HG03342 (cell line): ENCODE results near the gene PRKD1.

ENCODE experiments used
- ATAC-seq: cut with Tn5 transposase; IDR thresholded peaks from one replicate; pipeline ENCODE4 v1.9.1; 2021; ENCODE audit warnings: mild to moderate bottlenecking, moderate library complexity; ENCODE audit not compliant: unreplicated experiment

The PRKD1 gene

DNA sequence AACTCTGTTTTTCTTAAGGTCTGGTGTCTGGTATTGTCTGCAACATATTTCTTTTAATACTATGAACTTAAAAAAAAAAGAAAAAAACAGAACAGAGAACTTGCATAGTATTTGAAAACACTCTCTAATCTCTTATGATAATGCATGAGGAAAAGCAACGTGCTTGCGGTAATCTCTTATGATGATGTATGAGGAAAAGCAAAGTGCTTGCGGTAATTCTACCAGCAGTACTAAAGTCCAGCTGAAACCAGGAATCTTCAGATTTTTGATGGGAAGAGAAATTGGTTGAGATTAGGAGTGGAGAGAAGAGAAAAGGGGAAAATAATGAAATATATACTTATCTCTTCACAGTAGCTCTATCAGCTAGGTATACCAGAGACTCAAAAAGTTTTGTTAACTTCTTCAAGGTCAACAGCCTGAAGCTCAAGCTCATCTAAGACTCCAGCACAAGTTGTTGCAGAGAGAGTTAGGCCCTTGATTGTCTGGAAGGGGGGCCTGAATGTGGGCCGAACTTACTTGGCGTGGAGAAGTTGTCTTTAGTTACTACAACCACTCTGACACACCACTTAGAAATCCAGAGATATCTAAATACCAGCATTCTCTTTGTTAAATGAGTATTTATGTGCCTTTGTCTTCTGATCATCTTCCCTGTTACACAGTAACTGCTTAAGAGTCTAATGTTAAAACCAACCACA is 240.4 kb downstream of the PRKD1 start:
- ATAC-seq = no peak

DNA sequence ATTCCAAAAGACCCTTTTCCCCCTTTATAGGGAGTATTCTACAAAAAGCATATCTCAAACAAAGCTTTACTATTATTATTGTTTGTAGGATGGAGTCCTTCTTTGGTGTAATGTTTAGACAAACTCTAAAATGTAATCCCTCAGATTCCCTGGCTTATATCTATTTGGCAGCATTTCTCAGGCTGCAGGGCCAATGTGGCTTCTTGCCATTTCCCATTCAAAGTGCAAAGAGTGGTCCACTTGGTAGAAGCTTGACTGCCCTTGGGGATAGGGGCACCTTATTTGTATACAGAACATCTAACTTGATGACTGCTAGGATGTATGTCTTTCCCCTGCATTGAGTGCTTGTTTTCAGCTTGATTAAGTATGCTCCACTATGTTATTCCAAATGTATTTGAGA is 242.7 kb downstream of the PRKD1 start:
- no peak for ATAC-seq

DNA sequence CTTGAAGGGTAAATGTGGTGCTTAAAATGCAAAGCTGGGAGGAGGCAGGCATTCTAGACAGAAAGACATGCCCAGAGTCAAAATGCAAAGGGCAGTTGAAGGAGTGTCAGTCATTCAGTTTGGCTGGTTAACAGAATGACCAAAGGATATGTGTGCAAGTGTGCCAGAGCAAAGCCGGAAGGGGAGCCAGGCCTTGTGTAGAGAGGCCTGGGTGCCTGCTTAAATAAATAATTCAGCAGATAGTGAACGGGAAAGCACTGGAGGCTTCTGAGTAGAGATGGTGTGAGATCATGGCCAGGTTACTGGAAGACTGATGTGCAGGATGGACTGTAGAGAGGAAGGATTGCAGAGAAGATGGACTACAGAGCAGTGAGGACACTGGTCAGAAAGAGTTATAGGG is 244.9 kb downstream of the PRKD1 start:
- no peak for ATAC-seq

DNA sequence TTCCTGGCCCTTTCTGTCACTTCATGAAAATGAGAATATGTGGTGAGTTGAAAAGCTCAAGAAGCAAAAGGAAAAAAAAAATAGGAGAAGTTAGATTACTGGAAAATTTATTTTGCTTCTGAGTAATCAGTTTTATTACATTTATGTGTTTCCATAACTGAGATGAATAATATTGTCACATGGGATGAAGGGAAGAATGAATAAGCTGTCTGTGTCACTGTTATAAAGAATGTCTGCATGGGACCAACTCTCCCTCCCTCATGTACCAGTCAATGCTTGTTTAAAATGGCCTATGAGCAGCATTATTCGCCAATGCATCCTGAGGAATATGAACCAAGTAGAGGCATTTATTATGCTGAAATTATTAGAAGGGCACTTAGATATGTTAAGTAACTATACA is 246.3 kb downstream of the PRKD1 start:
- ATAC-seq = no peak

DNA sequence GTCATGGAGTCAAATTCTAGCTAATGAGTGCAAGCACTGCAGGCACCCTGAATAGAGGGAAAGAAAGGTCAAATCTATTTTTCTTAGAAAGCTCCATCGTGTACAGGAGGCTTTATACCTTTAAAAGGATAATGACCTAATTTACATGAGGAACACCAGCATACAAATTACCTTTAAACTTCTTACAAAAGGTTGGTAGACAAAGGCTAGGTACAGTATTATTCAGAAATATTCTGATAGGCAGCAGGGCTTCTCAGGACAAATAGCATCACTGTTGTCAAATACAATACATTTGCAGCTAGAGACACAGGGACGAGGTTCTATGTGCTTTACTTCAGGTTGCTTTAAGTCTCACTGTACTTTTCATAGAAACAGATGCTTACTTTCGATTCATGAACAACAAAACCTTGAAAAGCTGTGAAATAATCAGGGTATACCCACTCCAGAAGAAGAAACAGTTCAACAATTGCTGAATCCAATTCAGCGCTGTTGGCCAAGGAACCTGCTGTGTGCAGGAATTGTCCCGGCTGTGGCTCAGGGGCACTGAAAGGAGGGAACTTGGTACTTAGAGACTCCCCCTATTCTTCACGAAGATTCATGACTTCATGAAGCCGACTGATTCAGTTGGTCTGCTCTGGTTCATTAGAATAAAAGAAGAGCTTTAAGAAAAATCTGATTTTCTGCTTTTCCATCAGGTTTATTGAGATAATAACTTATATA is 252.9 kb downstream of the PRKD1 start:
- ATAC-seq = no peak

DNA sequence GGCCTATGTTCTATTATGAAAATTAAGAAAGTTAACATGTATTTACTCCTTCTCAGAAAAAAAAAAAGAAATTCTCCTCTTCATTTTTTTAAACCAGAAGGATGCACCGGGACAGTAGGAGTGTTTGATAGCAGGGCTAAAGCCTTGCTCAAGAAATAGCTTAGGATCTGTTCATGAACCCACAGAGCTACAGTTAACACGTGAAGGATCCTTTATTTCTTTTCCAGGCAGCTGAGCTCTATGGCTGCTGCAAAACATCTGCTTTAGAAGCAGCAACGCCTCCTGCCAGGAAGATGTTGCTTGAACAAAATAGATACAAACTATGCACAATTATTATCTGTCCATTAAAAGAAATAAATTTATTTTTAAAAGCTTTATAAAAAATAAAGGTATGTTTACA is 254.8 kb downstream of the PRKD1 start:
- no peak for ATAC-seq

DNA sequence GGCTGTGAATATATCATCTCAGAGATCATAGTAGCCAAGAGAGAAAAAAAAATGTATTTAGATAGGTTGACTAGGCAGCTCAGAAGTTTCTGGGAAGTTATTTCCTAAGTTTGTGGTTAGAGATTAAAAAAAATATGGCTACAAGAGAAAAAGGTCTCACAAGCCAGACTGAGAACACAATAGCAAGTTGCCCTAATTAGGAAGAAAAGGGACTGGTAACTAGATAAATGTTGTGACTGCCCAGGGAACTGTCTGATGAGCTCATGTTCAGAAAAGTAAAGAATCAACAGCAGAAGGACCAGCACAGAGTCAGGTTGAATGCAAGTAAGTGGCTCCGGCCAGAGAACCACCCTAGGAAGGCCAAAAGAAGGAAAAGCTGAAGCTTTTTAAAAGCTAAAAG is 256.6 kb downstream of the PRKD1 start:
- no peak for ATAC-seq

DNA sequence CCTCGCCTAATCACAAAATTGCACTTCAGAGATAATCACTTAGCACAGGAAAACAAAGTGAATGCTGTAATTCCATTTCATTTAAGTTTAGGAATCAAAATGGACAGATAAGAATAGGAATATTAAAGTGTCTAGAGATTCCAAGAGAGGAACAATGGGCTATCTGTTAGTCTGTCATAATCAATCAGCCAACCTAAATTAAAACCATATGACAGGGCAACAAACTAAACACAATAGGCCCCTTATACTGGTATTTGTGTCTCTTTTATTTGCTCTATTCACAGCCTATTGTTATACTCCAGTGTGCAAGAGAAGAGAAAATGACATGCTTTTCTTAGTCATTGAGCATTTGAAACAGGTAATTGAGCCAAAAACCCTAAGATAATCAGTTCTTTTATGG is 259.4 kb downstream of the PRKD1 start:
- no peak for ATAC-seq

DNA sequence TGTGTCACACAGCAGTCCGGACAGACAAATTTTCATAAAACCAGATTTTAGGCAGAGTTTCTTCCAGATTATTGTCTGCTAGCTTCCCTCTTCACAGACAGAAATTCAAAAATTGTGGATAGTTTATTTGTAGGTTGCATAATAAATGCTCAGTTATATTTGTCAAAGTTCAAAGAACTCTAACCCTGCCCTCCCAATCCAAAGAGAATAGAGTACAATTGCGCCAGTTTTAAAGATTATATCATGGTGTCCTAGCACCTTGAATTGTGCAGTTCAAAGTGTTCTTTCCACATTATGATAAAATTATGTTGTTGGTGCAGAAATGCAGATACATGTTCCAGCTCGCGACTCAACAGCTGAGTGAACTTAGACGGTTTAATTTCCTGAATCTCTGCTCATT is 263.1 kb downstream of the PRKD1 start:
- no peak for ATAC-seq

DNA sequence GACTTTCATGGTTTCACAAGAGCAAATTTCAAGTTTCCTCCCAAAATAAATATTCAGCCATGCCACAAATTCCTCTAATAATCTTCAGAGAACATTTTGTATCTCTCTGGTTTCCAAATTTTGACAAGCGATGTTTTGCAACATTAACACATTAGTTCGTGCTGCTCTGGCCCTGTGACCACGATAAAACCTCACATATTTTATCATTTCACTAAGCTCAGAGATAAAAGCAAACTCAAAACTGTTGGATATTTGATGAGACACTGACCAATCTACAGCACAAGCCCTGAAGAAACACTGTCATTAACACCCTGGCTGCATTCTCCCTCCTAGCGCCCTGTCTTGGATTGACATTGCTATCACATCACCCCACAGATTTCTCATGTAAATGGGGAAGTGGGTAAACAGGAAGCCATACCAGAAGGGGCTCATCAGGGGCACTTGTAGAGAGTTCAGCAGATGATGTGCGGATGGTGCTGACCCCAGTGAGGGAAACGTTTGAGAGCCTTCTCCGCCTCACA is 264.3 kb downstream of the PRKD1 start:
- ATAC-seq = no peak

DNA sequence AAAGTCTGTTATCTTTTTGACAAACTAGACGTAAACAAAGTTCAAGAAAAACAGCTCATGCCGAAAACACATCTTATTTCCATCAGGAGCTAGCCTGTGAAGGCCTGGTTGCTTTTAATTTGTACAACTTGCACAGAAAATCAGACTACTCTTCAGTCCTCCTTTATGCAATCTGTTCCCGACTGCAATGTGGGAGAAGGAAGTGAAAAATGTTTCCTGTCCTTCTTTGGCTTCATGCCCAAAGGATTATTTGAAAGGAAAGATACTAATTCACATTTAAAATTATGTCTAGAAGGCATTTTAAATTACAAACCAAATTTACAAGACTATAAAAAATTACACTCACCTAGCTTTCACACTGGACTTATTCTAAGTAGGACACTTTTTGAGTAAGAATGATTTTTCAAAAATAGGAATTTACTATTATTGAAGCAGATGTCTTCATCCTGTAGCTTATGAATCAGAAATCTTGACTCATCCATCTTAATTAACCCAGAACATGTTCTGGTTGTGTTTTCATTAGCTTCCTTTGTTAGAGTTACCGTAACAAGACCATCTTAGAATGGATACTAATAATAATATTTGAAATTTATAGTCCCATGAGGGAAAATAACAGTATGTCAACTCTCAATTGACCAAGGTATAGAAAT is 272.6 kb downstream of the PRKD1 start:
- no peak for ATAC-seq

DNA sequence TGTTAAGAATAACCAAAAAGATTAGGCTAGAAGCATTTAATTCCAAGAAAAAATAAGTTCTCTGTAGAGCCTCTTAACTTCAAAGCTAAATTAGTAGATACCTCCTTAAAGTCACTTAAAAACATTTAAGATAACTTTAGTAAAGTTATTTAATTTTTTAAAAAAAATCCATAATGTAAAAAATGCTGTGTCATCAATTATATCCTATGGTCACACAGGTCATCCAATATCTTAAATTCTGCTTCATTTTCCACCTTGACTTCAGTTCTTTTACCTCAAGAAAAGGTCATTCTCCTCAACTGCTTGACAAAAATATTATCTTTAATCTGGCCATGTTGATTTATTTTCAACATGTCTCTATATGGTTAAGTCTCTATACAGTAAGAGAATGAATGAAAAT is 274.3 kb downstream of the PRKD1 start:
- no peak for ATAC-seq

DNA sequence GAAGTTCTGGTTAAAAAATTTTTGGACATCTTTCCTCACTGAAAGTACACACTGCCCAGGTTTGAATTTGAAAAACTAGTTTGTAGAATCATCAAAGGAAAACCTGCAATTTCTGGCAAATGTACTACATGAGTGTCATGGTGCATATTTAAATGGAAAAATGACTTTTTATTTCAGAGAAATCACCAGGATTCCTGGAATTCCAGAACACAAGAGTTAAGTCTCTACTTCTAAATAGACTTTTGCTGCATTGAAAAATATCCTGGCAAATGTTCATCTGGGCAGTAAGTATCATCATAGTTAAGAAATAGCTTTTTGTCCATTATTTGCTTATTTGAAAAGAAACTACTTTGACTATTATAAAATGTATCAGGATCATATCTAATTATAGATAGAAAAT is 275.1 kb downstream of the PRKD1 start:
- no peak for ATAC-seq

DNA sequence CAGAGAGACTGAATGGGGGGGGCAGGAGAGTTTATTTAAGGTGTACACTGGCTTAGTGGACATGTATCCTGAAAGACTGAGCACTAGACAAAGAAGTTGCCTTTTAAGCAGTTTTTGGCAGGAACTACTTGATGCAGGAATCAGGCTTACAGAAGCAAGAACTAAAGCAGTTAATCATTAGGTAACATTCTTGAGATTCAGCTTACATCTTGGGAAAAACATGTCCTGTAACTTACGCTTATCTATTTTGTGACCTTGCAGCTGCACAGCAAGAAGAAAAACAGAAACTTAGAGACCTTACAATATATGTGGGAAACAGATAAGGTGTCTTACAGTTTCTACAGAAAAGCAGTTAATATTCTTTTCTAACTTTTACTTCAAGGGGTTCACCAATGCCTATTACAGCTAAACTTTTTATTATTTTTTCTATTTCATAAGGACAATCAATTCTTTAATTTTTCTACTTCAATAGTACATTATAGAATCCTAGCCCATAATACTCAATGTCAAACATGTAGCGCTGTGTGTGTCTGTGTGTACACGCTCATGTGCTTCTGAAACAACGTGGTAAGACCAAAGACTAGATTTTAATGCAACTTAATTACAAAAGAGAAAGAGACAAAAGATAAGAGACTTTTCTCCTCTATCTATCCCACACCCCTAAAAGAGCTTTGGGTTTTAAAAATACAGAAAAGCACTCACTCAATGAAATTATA is 276.9 kb downstream of the PRKD1 start:
- no peak for ATAC-seq

DNA sequence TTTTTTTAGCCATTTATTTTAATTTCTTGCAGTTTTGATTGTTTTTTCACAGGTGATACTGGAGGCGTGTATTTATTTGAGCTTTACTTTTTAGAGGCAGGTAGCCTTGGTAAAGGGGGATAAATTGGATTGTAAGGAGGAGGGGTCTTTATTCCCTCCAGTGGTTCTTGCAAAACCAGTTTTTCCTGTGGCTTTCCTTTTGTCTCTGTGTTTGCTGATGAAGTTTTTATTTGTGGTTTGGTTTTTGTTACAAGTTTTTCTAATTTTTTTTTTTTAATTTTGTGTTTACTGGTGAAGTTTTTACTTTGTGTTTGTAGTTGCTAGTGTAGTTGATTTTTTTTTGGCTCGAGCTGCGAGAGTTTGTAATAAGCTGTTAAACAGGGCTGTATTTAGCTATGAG is 278.5 kb downstream of the PRKD1 start:
- no peak for ATAC-seq

DNA sequence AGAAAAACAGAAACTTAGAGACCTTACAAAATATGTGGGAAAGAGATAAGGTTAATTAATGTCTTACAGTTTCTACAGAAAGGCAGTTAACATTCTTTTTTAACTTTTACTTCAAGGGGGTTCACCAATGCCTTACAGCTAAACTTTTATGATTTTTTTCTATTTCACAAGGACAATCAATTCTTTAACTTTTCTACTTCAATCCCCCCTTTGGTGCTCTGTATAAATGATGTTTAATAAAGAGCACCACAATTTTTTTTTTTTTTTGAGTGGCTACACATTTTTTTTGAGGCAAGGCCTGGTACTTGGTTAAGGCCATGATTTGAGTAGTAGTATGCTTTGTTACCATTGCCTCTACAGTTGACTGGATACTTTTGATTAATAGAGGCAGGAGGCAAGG is 279.6 kb downstream of the PRKD1 start:
- ATAC-seq = no peak

DNA sequence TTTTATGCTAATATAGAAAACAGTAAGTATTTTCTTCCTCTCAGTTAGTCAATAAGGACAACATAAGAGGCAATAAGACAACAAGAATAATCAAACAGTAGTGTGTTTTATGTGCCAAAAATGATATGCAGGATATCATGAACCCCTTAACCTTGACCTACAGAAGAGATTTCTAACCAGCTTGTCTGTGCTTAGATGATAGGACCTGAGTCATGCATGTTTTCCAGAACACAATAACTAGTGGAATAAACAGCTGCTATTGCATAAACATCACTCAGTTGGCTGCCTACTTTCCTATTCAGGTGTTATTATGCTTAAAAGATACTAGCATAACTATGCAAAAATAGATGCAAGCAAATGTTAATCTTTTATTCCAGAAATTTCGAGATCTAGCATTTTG is 282.5 kb downstream of the PRKD1 start:
- ATAC-seq = no peak

DNA sequence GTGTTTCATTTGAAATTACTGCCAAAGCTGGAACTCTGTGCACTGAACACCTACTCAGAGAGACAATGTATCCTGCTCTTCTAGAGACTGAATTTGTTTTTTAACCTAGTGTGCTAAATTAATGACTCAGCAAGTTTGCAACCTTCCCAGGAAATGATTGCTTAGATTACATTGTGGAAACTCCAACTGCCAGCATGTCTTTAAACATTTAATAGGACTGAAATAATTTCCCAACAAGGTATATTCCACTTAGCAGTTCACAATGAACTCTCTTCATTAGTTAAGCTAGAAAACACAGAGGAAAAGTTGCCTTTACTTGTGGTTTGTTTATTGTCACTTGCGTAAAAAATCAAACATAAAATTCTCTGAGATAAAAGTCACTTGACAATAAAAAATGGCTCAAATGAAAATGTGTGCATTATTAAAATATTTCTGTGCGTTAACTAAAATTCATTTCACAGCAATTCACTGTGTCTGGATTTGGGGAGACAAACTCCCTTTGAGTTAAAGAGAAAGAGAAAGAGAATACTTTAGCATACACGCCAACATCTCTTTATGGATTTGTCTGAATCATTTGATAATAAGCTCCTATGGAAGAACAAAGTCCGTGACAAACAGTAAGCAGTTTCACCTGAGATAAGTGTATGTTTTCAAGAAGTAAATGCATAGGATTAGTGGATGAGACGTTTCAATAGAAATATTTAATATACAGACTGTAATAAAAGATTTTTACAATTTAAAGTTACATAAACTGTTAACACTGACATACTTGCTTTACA is 284.0 kb downstream of the PRKD1 start:
- ATAC-seq = no peak

DNA sequence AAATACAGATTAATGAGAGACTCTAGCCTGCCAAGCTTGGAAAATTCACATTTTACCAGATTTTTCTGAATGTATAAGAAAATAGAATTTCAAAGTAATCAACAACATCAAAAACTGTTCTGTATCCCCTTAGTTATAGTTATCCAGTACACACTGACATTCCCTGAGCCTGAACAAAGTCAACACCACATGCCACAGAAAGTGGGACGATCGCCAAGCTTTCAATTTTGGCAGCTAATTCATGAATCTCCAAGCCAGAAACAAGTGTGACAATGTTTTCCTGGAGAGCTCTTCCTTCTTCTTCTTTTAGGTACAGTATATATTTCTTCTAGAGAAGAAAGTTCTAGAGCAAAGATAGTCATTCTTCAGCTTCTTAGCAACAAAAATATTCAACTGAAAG is 290.2 kb downstream of the PRKD1 start:
- no peak for ATAC-seq

DNA sequence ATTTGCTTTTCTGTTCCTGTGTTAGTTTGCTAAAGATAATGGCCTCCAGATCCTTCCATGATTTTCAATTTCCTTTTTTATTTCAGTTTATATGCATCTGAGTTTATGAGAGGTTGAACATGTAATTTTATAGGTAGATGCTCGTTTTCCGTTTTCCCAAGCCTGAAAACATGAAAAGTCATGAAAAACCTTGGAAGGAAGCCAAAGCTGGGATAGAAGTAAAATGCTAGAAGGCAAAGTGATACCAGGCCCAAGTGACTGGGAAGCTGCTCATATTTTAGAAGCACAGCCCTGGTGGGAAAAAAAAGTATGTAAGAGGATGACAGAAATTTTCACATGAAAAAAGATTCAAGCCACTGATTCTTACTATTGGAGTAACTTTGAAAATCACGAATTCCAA is 290.8 kb downstream of the PRKD1 start:
- no peak for ATAC-seq
